IPS-18c (cell line): Measurements from ENCODE around the gene CCAR1.
"Not testable (repeated sequence)": the region's sequence is repeated elsewhere in the genome, so short reads cannot be mapped to it uniquely, and the experiment has no call there.

Experiments used
- H3K4me3 ChIP-seq: 2 replicates; pipeline ENCODE4 v1.7.0; 2013; ENCODE audit warnings: low read depth, mild to moderate bottlenecking, low read length, moderate library complexity; ENCODE audit not compliant: insufficient read depth
- H3K9me3 ChIP-seq: one replicate; pipeline ENCODE4 v1.6.1; 2013; ENCODE audit warnings: mild to moderate bottlenecking, low read length, moderate library complexity; ENCODE audit not compliant: control insufficient read depth, insufficient read depth

The CCAR1 gene

GRCh38 chr10:68752711-68753350 is 31.8 kb downstream of the CCAR1 start:
- Histone ChIP-seq H3K4me3 (no peak overlapping the region), H3K9me3 (no peaks in the 10 kb centered on the region)

- no peak overlapping the region for H3K4me3 ChIP-seq
- H3K9me3 ChIP-seq: no peaks in the 10 kb centered on the region
Measured at GRCh38 chr10:68756246-68756645, 35.2 kb downstream of the CCAR1 start.

GRCh38 chr10:68756766-68757165 is 35.7 kb downstream of the CCAR1 start:
- Histone ChIP-seq H3K9me3 (no peaks in the 10 kb centered on the region), H3K4me3 (no peak overlapping the region)

- Histone ChIP-seq H3K4me3 (no peak overlapping the region), H3K9me3 (no peaks in the 10 kb centered on the region)
Measured at GRCh38 chr10:68759223-68759863, 38.3 kb downstream of the CCAR1 start.

GRCh38 chr10:68759967-68760366 is 38.9 kb downstream of the CCAR1 start:
- Histone ChIP-seq H3K4me3 (no peak overlapping the region), H3K9me3 (no peaks in the 10 kb centered on the region)

GRCh38 chr10:68767407-68767806 is 46.4 kb downstream of the CCAR1 start:
- H3K9me3 ChIP-seq, H3K4me3 ChIP-seq: not testable (repeated sequence)

- no peaks in the 10 kb centered on the region for H3K9me3 ChIP-seq
- no peak overlapping the region for H3K4me3 ChIP-seq
Measured at GRCh38 chr10:68781613-68782574, 60.9 kb downstream of the CCAR1 start.

GRCh38 chr10:68784476-68784875 is 63.4 kb downstream of the CCAR1 start:
- Histone ChIP-seq H3K4me3 (no peak overlapping the region), H3K9me3 (no peaks in the 10 kb centered on the region)

GRCh38 chr10:68787813-68788212 is 66.8 kb downstream of the CCAR1 start:
- no peak overlapping the region for H3K4me3 ChIP-seq

GRCh38 chr10:68790476-68790875 is 69.4 kb downstream of the CCAR1 start:
- Histone ChIP-seq H3K9me3 (no peaks in the 10 kb centered on the region), H3K4me3 (no peak overlapping the region)

More at GRCh38 chr10:68787813-68788212, 66.8 kb downstream of the CCAR1 start:
- H3K9me3 ChIP-seq: no peaks in the 10 kb centered on the region

GRCh38 chr10:68792115-68792514 is 71.1 kb downstream of the CCAR1 start:
- no peak overlapping the region for H3K4me3 ChIP-seq
- no peaks in the 10 kb centered on the region for H3K9me3 ChIP-seq

- H3K9me3 ChIP-seq: no peaks in the 10 kb centered on the region
- H3K4me3 ChIP-seq: no peak overlapping the region
Measured at GRCh38 chr10:68795886-68796532, 75.0 kb downstream of the CCAR1 start.

GRCh38 chr10:68796605-68797004 is 75.6 kb downstream of the CCAR1 start:
- no peak overlapping the region for H3K4me3 ChIP-seq
- no peaks in the 10 kb centered on the region for H3K9me3 ChIP-seq

- H3K4me3 ChIP-seq: no peak overlapping the region
- no peaks in the 10 kb centered on the region for H3K9me3 ChIP-seq
Measured at GRCh38 chr10:68800211-68800610, 79.2 kb downstream of the CCAR1 start.

GRCh38 chr10:68804692-68805091 is 83.7 kb downstream of the CCAR1 start:
- H3K4me3 ChIP-seq: no peak overlapping the region

GRCh38 chr10:68810830-68811229 is 89.8 kb downstream of the CCAR1 start:
- not testable (repeated sequence) for H3K9me3 ChIP-seq, H3K4me3 ChIP-seq

More at GRCh38 chr10:68804692-68805091, 83.7 kb downstream of the CCAR1 start:
- H3K9me3 ChIP-seq: no peaks in the 10 kb centered on the region

GRCh38 chr10:68811314-68812009 is 90.4 kb downstream of the CCAR1 start:
- Histone ChIP-seq H3K9me3 (no peaks in the 10 kb centered on the region), H3K4me3 (no peak overlapping the region)
